Activated CD8-positive, alpha-beta memory T cell treated with anti-CD3 and anti-CD28 coated beads for 24 hours (primary cell): Measurements from ENCODE around the gene EFCAB11.

Experiments
- DNase-seq: peaks from one replicate; pipeline ENCODE4 v3.0.0-alpha.2; 2020

The EFCAB11 gene

GRCh38 chr14:89956661-89957009 is 2.1 kb upstream of the EFCAB11 start:
- no peak for DNase-seq

DNA sequence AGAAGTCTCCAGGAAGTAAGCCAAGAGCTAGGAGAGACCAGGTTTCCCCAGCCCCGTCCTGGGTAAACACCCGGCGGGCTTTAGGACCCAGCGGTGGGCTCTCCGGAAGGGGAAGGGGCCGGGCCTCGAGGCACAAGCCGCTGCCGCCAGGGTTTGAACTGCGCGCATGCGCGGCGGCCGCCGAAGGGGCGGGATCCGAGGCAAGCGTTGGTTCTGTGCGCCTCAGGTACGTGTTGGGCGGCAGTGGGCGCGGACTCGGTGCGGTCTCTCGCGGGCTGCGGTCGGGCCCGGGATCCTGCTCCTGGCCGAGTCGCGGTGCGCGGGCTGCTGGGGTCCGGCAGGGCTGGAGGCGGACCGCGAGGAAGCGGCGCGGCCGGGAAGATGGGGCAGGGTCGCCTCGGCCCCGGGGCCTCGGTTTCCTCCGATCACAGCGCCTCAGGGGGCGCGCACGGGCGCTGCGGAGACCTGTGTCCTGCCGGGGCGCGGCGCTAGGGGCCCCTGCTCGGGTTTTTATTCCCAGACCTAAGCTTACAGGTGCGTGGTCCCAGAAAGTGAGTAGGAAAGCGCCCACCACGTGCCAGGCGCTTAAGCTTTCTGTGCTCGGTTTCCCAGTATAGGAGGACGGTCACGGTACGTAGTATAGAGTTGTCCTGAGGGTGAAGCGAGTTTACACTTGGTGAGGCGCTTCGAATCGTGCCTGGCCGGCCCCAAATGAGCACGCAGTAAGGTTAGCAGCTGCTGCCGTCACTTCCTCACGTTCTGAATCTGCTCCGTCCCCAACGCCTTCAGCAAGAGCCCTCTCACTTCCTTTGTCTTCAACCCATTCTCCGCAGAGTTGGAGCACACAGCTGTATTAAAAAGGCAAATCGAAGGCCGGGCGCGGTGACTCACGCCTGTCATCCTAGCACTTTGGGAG is 1.5 kb upstream of the EFCAB11 start, which contains the start of gene TDP1:
TSS of gene TDP1 (plus strand) at position 183 of the 916 bp plus-strand sequence. CDS start 7,188 bp downstream, outside the sequence.
- DNase-seq, result peak; percentile 97

GRCh38 chr14:89955022-89955744 is 653 bp upstream of the EFCAB11 start:
- no peak for DNase-seq

DNA sequence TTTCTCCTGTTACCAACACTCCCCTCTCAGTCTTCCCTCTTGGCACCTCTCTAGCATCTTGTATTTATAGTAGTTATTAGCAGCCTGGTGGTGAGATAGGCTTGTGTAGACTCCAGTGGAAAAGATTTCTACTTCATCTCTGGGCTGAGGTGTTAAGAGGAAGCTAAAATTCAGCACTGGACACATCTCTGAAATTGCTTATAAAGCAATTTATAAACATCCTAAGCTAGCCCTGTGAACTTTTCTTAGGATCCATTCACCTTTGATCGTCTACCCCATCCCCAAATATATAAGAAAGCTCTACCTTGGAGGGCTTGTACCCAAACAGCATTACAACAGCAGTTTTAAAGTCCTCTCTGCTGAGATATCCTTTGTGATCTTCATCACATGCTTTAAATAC is 928 bp downstream of the EFCAB11 start:
- DNase-seq, result no peak

- DNase-seq, result no peak
These were observed 2.0 kb downstream of the EFCAB11 start for GRCh38 chr14:89952576-89952975.

DNA sequence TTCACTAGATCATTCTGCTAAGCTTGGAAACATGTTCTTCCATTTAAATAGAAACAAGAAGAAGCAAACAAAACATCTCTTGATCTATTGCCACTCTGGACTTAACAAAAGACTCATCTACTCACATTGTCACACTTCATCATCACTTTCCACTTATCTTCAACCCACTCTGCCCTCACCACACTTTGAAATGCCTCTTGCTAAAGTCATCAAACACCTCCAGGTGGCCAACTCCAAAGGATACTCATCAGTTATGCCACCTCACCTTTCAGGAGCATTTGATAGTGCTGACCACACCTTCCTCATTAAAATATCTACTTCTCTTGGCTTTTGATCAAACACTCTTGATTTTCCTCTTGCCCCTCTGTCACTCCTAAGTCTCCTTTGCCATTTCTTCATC is 7.2 kb downstream of the EFCAB11 start:
- DNase-seq, result no peak

DNA sequence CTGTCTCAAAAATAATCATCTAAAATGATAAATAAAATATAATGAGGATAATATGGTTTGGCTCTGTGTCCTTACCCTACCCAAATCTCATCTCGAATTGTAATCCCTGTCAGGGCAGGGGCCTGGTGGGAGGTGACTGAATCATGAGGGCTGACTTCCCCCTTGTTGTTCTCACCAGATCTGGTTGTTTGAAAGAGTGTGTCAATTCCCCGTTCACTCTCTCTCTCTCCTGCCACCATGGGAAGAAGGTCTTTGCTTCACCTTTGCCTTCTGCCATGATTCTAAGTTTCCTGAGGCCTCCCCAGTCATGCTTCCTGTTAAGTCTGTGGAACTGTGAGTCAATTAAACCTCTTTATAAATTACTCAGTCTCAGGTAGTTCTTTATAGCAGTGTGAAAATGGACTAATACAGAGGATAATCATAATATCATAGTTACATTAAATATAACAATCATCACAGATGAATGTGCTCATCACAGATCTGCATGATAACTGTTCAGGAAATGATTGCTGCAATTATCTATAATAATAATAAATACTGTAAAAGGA is 12.6 kb downstream of the EFCAB11 start:
- DNase-seq, result no peak

DNA sequence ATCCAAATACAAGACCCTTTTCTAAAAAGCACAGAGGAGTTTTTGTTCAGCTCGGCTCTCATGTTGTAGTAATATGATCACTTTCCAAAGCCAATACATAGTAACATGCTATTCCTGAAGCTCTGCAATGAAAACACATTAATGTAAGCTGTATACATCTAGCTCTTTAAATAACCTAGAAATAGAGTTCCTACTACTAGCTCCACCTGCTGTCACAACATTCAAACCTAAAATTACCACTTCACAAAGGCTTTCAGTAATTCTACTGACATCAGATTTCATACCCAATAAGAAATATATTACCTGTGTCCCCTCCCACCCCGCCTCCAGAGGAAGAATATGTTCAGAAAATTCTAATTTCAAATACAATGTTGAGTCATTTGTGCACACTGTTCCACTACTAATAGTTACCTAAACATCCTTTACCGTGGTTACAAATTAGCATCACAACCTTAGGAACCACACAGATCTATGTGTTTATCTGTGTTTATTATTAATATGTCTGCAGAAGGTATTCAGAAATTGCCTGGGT is 17.8 kb downstream of the EFCAB11 start:
- no peak for DNase-seq

GRCh38 chr14:89933002-89933401 is 21.5 kb downstream of the EFCAB11 start:
- DNase-seq, result no peak

GRCh38 chr14:89927186-89927865 is 27.2 kb downstream of the EFCAB11 start:
- no peak for DNase-seq

DNA sequence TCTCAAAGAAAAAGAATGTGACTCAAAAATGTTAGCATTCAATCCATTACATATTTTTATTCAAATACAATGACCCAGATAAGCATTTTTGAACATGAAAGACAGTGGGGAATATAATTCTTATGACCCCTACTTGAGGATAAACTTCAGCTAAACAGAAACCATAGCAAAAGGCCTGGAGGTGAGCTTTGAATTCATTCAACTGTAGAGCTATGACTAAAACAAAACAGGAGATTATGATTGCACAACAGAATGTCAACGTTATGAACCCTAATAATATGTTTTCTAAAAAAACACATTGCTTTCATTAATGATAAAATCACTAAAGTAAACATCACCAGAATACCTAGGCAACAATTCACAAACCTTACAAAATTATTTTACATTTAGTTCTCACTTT is 27.8 kb downstream of the EFCAB11 start:
- no peak for DNase-seq

DNA sequence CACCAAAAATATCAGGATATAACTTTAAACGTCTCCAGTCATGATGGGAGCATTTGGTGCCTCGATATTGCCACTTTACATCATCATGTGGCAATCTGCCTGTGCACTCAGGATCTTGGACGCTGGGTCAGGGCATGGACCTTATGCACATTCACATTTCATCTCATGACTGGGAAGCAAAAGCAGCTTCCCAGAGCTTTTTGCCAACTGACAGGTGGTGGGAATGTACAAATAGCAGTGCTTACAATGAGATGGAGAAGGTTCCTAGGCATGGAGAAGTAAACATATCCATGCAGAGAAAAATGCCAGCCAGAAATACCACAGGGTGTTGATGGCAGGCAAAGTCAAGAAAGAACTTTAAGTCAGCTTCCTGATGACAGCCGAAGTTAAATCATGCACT is 30.3 kb downstream of the EFCAB11 start:
- DNase-seq, result no peak

DNA sequence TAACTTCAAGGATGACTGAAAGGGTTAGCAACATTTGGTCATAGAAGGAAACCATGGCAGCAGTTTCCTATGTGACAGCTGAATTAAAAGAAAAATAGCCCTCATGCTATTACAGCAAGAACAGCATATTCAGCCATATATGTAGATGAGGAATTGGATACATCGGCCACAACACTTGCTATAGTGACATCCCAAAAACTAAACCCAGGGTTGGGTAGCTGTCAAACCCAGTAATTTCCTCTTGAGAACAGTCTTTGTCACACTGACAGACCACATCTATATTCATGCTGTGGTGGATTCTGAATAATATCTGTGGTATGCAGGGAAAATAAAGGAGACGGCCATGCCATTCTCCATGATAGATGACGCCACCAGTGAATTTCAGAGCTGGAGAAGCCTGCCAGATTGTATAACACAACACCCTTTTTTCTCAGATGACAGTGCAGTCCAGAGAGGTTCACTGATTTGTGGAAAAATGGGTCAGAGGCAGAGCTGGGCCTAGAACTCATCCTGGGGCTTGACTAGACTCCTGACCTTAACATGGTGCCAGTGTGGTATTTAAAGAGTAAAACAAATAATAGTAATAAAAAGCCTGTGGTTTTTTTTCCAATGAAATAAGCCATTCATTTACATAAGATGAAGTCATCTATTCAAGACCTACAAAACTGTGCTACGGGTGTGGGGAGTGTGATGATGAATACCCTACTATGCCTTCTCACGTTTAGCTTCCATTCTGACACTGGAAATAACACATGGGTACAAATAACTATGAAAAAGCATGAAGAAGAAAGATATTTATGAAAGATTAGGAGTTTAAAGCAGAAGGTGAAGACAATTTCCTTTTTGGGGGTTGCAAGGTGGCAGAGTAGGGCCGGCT is 32.3 kb downstream of the EFCAB11 start:
- DNase-seq, result no peak

- no peak for DNase-seq
These were observed 33.2 kb downstream of the EFCAB11 start for GRCh38 chr14:89921346-89921745.

- DNase-seq, result no peak
These were observed 34.5 kb downstream of the EFCAB11 start for GRCh38 chr14:89920056-89920455.

DNA sequence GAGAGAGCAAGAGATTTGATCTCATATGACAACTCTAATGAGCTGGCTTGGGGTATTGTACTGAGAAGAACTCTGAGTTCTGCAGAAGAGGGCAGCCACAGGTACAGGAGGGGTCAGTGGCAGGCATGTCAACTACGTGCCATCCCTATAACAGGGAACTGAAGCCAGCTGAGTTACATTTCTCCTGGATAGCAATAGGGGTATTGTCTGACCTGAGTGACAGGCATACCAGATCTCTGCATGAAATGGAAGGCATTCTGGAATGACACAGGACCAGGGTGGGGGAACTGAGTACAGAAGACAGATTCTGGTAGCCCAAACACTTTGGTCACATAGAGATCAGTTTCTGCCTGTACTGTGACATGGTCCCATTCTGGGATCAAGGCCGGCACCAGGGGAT is 35.8 kb downstream of the EFCAB11 start:
- DNase-seq, result no peak

DNA sequence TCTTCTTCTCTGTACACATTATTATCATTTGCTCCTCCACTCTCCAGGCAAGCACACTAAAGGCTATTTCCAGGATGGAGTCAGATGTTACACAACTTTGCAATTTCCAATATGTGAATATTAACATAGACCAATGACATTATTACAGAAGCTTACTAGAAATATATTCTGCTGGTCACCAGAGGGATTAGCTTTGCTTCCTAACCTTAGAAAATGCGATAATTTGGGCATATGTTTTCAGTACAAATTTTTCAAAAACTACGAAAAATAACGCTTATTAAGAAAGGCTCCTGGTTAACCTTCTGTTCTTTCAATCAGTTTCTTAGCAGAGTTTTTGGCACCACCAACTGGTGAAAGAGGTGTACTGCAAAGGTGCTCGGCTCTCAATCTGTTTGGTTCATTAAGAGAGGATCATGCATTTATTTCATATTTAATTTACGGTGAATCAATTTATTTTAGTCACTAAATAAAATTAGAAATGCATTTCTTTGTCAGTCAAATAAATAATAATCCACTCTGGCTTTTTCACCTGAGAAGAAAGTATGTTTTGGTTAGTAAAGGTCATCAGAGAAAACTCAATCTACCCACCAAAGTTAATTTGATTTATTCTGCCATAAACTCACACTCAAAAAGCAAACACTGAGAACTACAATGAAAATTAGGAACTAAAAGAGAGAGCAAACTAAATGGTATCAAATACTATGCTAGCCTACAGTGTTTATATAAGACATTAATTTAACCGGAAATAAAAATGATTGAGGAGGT is 39.2 kb downstream of the EFCAB11 start:
- DNase-seq, result peak; percentile 79

DNA sequence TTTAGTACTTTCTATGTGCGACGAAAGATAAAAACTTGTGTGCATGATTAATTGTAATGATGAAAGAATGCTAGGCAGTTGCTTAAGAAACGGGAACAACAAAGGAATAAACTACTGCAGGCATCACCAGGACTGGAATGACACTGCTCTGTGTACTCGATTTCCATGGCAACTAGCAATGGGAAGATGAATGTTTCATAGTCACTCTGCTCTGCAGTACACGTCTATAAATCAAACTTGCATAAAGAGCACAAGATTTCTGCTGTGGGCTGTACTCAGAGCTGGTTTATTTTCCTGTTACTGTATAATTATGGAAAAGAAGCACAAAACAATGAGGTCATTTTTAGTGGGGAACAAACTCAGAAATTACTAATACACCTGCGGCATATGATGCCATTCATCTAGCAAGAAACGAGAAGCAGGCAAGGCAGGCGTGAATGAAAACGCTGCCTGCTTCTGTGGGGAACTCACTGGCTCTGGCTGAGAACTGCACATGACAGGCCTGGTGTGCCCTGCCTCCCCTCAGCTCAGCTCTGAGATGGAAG is 41.8 kb downstream of the EFCAB11 start:
- DNase-seq, result no peak

- DNase-seq, result no peak
These were observed 42.3 kb downstream of the EFCAB11 start for GRCh38 chr14:89912221-89912620.

GRCh38 chr14:89911010-89911919 is 43.3 kb downstream of the EFCAB11 start:
- no peak for DNase-seq
